ENCODE results near the gene CLDN18. TPM values are rescaled to one million over a fixed set of nuclear protein-coding genes. Genes with fewer than 3 reads are reported as not detected.

The CLDN18 gene
- total and polyA plus RNA-seq, 10 of the 15 experiments (the other 5 are each of a cell fraction or from before 2014, with no cell fraction given) = 0.05 to 0.28 (median 0.18) TPM; not detected in 1

GRCh38 chr3:137988982-137989381 is 21.0 kb upstream of the CLDN18 start (continued):
- TF ChIP-seq BCLAF1 (IDR thresholded peaks at IDR 0.05) (no peak), BACH1 (IDR thresholded peaks at IDR 0.05; ENCODE audit: borderline replicate concordance) (no peak)

GRCh38 chr3:137990427-137990826 is 19.5 kb upstream of the CLDN18 start:
- ChIA-PET SMC1A (ENCODE audit: uncharacterized antibody, unreplicated experiment) (interaction anchor here (0.8 to 5.9 kb wide), 7 partner anchors 8 to 61 kb away, joined by 3 to 114 read pairs (median 6); no protein-coding TSS in a partner anchor), CTCF (interaction anchor here (0.6 to 2.1 kb wide), 6 partner anchors 14 to 61 kb away, joined by 3 to 7 read pairs (median 4); no protein-coding TSS in a partner anchor), RAD21 (ENCODE audit: unreplicated experiment) (interaction anchor here (0.9 to 5.5 kb wide), 3 partner anchors 25 to 57 kb away, joined by 3 to 171 read pairs (median 20); no protein-coding TSS in a partner anchor), POLR2A (interaction anchor here (0.9 to 3.7 kb wide), 4 partner anchors 32 to 47 kb away, joined by 3 to 25 read pairs (median 8); no protein-coding TSS in a partner anchor)
- peaks cover 11% of the 10 kb centered on the region for H3K4me1 ChIP-seq (ENCODE audit: control insufficient read depth, insufficient read depth, low read length)
- H3K27ac ChIP-seq (ENCODE audit: control insufficient read depth, insufficient read depth) = no peak overlapping the region
- DNase-seq (ENCODE audit: low read depth, low spot score) (no peak), ATAC-seq (no peak), FAIRE-seq (no peak)
- no peaks in the 10 kb centered on the region for H3K36me3 ChIP-seq (ENCODE audit: control insufficient read depth in 2 of 2, insufficient read depth in 2 of 2, low read length in 1 of 2)
- no peaks in the 10 kb centered on the region for H4K20me1 ChIP-seq (ENCODE audit: control insufficient read depth, insufficient read depth)
- in situ Hi-C loops (cut with MboI) (no loop called here), intact Hi-C loops (cut with micrococcal nuclease; ENCODE audit: unreplicated experiment) (no loop called here)
- H3K4me2 ChIP-seq (ENCODE audit: control insufficient read depth, insufficient read depth) = no peak overlapping the region
- no peak overlapping the region for H3K9ac ChIP-seq (ENCODE audit: control insufficient read depth, insufficient read depth, low read length)
- peaks cover 3% of the 10 kb centered on the region for H3K9me3 ChIP-seq (replicated peaks; ENCODE audit: control insufficient read depth, insufficient read depth, low read length)
- WGBS (ENCODE audit: insufficient coverage, insufficient replicate concordance, low lambda C conversion rate, missing lambda C conversion rate) = 98% methylated on average over 2 of the region's 2 CpGs
- no TSS peak for BruUV-seq (replicated peaks)
- no peaks in the 10 kb centered on the region for H3K79me2 ChIP-seq (ENCODE audit: control insufficient read depth, insufficient read depth, low read length)
- H3K27me3 ChIP-seq (replicated peaks in 1 of 2; ENCODE audit: control insufficient read depth in 2 of 2, insufficient read depth in 2 of 2, low read length in 1 of 2) = no peaks in the 10 kb centered on the region
- H2AFZ ChIP-seq (ENCODE audit: control insufficient read depth, low read depth, low read length) = no peak overlapping the region
- no peak overlapping the region for H3K4me3 ChIP-seq
- no peak for TF ChIP-seq LARP7 (IDR thresholded peaks at IDR 0.05)
- TF ChIP-seq RUNX3 (IDR thresholded peaks at IDR 0.05; ENCODE audit: low read length) = no peak
- no peak for TF ChIP-seq ATF3 (IDR thresholded peaks at IDR 0.05; ENCODE audit: borderline replicate concordance, extremely low read depth, low read depth, low read length)
- no peak for TF ChIP-seq EED (IDR thresholded peaks at IDR 0.05; ENCODE audit: low read depth)
- TF ChIP-seq EGR1 (IDR thresholded peaks at IDR 0.05; ENCODE audit: borderline replicate concordance in 1 of 2, low read depth in 2 of 2, low read length in 2 of 2) = no peak
- TF ChIP-seq FOXM1 (IDR thresholded peaks at IDR 0.05; ENCODE audit: low read depth, low read length) = no peak
- no peak for TF ChIP-seq NFYA (IDR thresholded peaks at IDR 0.05; ENCODE audit: borderline replicate concordance, low read depth, low read length)
- no peak for TF ChIP-seq HCFC1 (IDR thresholded peaks at IDR 0.05; ENCODE audit: low read length)
- TF ChIP-seq MTA2 (IDR thresholded peaks at IDR 0.05; ENCODE audit: low read depth) = no peak
- TF ChIP-seq HDGF (IDR thresholded peaks at IDR 0.05) = no peak
- TF ChIP-seq RELA (IDR thresholded peaks at IDR 0.05; ENCODE audit: borderline replicate concordance, partially characterized antibody) = no peak
- TF ChIP-seq ZBTB33 (IDR thresholded peaks at IDR 0.05) = no peak

All from GM12878 (cell line).